Stomach (tissue), 9 donors: ENCODE data around the gene TSPAN32. TPM values are rescaled to one million over a fixed set of nuclear protein-coding genes. Genes with fewer than 3 reads are reported as not detected.

Experiments used
- DNase-seq, 2 donors: peaks; one replicate each; pipeline versions ENCODE4 v3.0.0 to v3.0.0-alpha.2; 2013 to 2019
- H3K27ac ChIP-seq, 5 donors: fragments of 200-600 bp in 4 of 5; sonication (generic) in 4 of 5; one replicate each; pipeline ENCODE4 v1.5.1; 2013 to 2019; ENCODE audit warnings: mild to moderate bottlenecking in 1 of 5, moderate library complexity in 1 of 5
- H3K27me3 ChIP-seq, 3 donors: fragments of 200-600 bp; sonication (generic); one replicate each; pipeline ENCODE4 v1.5.1; 2017 to 2019; ENCODE audit warnings: mixed run types in 1 of 3
- H3K36me3 ChIP-seq, 4 donors: fragments of 200-600 bp; sonication (generic); 1 replicate in 3 of 4; 2 replicates in 1 of 4; pipeline ENCODE4 v1.5.1; 2016 to 2019
- H3K4me1 ChIP-seq, 4 donors: fragments of 200-600 bp; sonication (generic); one replicate each; pipeline ENCODE4 v1.5.1; 2016 to 2019
- H3K4me3 ChIP-seq, 4 donors: fragments of 200-600 bp; sonication (generic) in 3 of 4; one replicate each; pipeline ENCODE4 v1.5.1; 2016 to 2019; ENCODE audit warnings: mild to moderate bottlenecking in 1 of 4
- H3K9me3 ChIP-seq, 4 donors: fragments of 200-600 bp; sonication (generic); one replicate each; pipeline ENCODE4 v1.5.1; 2016 to 2019
- CTCF ChIP-seq, 7 experiments: fragments of 450-650 bp in 4 of 7; fragments of 200-600 bp in 3 of 7; sonication (generic) in 3 of 7; IDR thresholded peaks; one replicate each; pipeline ENCODE4 v1.5.1; 2016 to 2019; ENCODE audit warnings: antibody characterized with exemption in 7 of 7, control low read depth in 2 of 7, mild to moderate bottlenecking in 1 of 7
- EP300 ChIP-seq: sonication (generic); formaldehyde crosslinking; IDR thresholded peaks from one replicate; pipeline ENCODE4 v1.6.1; 2017; ENCODE audit warnings: antibody characterized with exemption
- POLR2A ChIP-seq, 4 donors: fragments of 450-650 bp; IDR thresholded peaks; one replicate each; pipeline ENCODE4 v1.6.1; 2016; ENCODE audit warnings: antibody characterized with exemption in 4 of 4, control low read depth in 2 of 4, mild to moderate bottlenecking in 1 of 4, moderate library complexity in 1 of 4
- POLR2AphosphoS5 ChIP-seq, 3 donors: sonication (generic); formaldehyde crosslinking; IDR thresholded peaks; one replicate each; pipeline ENCODE4 v1.6.1; 2016; ENCODE audit warnings: antibody characterized with exemption in 3 of 3
- WGBS, 5 donors: extraction: QIAGEN DNeasy Blood & Tissue Kit in 3 of 5; methylation state at CpG; one replicate each; pipeline versions ENCODE4 v1.1.5 to v1.1.7; 2013 to 2018; 5-methylcytosine and 5-hydroxymethylcytosine counted together
- intact Hi-C: fragments of 100-400 bp; cut with DNase I; formaldehyde crosslinking; loops from one replicate; pipeline ENCODE4 v1.15.1; 2023; ENCODE audit warnings: low total_unique reads
- polyA plus RNA-seq, 3 donors: library from polyadenylated mRNA; stranded (reverse); fragments of 200-250 nt; gene quantifications; one replicate each; pipeline ENCODE4 v1.2.3, GENCODE V29; 2013
- total RNA-seq, 5 donors: library from RNA; depleted of rRNA; stranded (reverse); fragments of >200 nt; gene quantifications; one replicate each; pipeline versions ENCODE4 v1.1.0 to v1.2.3, GENCODE V29; 2014 to 2016
- donor health status: healthy with polysubstance abuse.
- donor health status: Bipolar disorder and iron deficiency.
- donor health status: healthy.

Gene TSPAN32
- total and polyA plus RNA-seq, 8 donors = 1.1 to 9.0 (median 2.3) TPM; not detected in 4

- WGBS, 5 donors = 89 to 96% (median 92%) methylated on average over 12 to 13 of the region's 13 CpGs
- DNase-seq = peak in 1 of 2 donors; percentile 21
- intact Hi-C loops = loop anchor here (5.0 kb wide), 1 partner anchor 100 kb away; no protein-coding TSS in a partner anchor
Observed at GRCh38 chr11:2296913-2297622, 4.7 kb upstream of the TSPAN32 start.

GRCh38 chr11:2297623-2298030, 4.2 kb upstream of the TSPAN32 start:
- WGBS, 5 donors = 30 to 68% (median 58%) methylated on average over 1 of the region's 1 CpG
- Histone ChIP-seq H3K27me3 (no peaks in the 10 kb centered on the region), H3K36me3 (no peaks in the 10 kb centered on the region), H3K4me1 (peaks cover 7 to 31% (median 13%) of the 10 kb centered on the region in 4 donors), H3K27ac (no peak overlapping the region), H3K9me3 (no peaks in the 10 kb centered on the region), H3K4me3 (no peak overlapping the region)
- no peak for DNase-seq
- no peak for TF ChIP-seq EP300
- no peak for TF ChIP-seq POLR2A (IDR thresholded peaks at IDR 0.05)
- no peak for TF ChIP-seq POLR2AphosphoS5 (IDR thresholded peaks at IDR 0.05)
- TF ChIP-seq CTCF (IDR thresholded peaks at IDR 0.05) = no peak
- intact Hi-C loops = loop anchor here (5.0 kb wide), 1 partner anchor 100 kb away; no protein-coding TSS in a partner anchor

More at GRCh38 chr11:2296913-2297622, 4.7 kb upstream of the TSPAN32 start:
- Histone ChIP-seq H3K27me3 (no peaks in the 10 kb centered on the region), H3K4me1 (peaks cover 2 to 25% (median 7%) of the 10 kb centered on the region in 4 donors), H3K4me3 (no peak overlapping the region), H3K36me3 (no peaks in the 10 kb centered on the region), H3K9me3 (no peaks in the 10 kb centered on the region), H3K27ac (no peak overlapping the region)
- TF ChIP-seq POLR2AphosphoS5 (IDR thresholded peaks at IDR 0.05) (no peak), EP300 (no peak), POLR2A (IDR thresholded peaks at IDR 0.05) (no peak), CTCF (IDR thresholded peaks at IDR 0.05) (no peak)

GRCh38 chr11:2298131-2298794, 3.5 kb upstream of the TSPAN32 start:
- H3K9me3 ChIP-seq = no peaks in the 10 kb centered on the region
- no peak overlapping the region for H3K4me3 ChIP-seq
- no peak overlapping the region for H3K27ac ChIP-seq
- TF ChIP-seq POLR2AphosphoS5 (IDR thresholded peaks at IDR 0.05) (no peak), EP300 (no peak), POLR2A (IDR thresholded peaks at IDR 0.05) (no peak), CTCF (IDR thresholded peaks at IDR 0.05) (no peak)
- no peaks in the 10 kb centered on the region for H3K27me3 ChIP-seq
- intact Hi-C loops = loop anchor here (5.0 kb wide), 1 partner anchor 101 kb away; no protein-coding TSS in a partner anchor
- DNase-seq = peak in 1 of 2 donors; percentile 2
- peaks cover 14 to 37% (median 19%) of the 10 kb centered on the region in 4 donors for H3K4me1 ChIP-seq
- WGBS, 5 donors = 77 to 90% (median 84%) methylated on average over 6 to 14 of the region's 14 CpGs
- H3K36me3 ChIP-seq = no peaks in the 10 kb centered on the region
